Right renal cortex interstitium (tissue), 3 donors: ENCODE results near the gene UROD. TPM values are rescaled to one million over a fixed set of nuclear protein-coding genes. Genes with fewer than 3 reads are reported as not detected.
"Not testable (repeated sequence)": the region's sequence is repeated elsewhere in the genome, so short reads cannot be mapped to it uniquely, and the experiment has no call there.

Experiments used
- DNase-seq, 3 donors: peaks; one replicate each; pipeline ENCODE4 v3.0.0-alpha.2; 2013; ENCODE audit warnings: low read depth in 3 of 3, low spot score in 2 of 3
- polyA plus RNA-seq, 3 donors: library from polyadenylated mRNA; unstranded; fragments of 120-200 nt; gene quantifications; one replicate each; pipeline ENCODE4 v1.2.1, GENCODE V29; 2013; ENCODE audit not compliant: insufficient read length in 3 of 3

Gene UROD
- polyA plus RNA-seq, result 100 to 1,000 TPM; 107 to 112 (median 108) TPM

DNA sequence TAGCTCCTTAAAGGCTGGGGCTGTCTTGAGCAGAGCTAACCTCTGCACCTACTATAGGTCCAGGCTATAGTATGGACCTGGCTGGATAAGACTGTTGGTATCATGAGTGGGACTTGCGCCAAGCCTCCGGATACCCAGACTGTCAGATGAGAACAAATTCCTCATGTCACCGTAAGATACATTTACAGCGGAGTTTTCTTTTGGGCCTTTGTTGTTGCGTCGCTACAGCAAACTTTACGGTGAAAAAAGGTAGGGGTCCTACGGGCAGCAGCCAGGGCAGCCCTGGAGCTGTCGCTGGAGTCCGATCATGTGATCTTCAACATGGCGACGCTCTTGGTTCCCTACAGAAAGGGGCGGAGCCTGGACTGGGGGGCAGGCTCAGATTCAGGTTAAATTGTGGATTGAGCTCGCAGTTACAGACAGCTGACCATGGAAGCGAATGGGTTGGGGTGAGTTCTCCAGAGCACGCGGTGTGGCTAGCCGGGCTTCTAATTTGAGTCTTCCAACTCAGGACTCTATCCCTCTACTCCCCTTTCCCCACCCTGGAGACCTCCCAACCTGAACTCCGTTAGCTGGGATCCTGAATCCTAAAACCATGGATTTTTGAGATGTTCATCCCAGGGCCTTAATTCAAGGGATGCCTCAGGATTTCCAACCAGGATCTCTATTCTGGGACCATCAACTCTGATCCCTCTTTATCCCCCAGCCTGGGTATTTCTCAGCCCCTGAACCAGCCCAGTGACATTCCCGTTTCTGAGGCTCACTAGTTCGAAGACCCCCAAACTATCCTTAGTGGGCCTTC is at the start of gene UROD:
TSS of gene UROD (plus strand) at position 418 of the 802 bp plus-strand sequence. CDS start at position 430, 12 bp downstream.
- peak; percentile 85 to 92 (median 90) for DNase-seq

DNA sequence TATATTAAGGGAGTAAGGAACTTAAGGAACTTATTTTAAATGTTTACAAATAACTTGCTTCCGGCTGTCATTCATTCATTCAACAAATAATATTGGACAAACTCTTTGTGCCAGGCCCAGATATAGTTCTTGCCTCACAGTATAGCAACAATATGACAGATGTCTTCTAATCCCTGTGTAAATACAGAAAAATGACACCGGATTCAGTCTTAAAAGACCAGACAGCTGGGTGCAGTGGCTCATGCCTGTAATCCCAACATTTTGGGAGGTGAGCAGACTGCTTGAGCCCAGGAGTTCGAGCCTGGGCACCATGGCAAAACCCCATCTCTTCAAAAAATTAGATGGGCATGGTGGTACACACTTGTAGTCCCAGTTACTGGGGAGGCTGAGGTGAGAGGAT is 49.3 kb upstream of the UROD start:
- no peak for DNase-seq

DNA sequence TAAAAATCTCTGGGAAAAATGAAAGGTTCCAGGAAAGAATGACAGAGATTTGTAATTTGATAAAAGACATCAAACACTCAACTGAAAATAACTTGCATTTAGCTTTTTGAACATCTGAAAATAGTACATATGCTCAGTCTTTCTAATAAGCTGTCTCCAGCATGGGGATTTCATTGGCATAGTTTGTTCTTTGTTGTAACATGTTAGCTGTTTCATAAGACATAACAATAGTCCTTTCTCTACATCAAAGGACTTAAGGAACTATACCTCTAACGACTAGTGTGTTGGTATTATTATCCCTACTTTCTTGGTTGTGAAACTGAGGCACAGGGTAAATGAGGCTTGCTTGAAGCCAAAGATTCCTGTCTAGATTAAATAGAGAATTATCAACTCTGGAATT is 47.7 kb upstream of the UROD start:
- no peak for DNase-seq

DNA sequence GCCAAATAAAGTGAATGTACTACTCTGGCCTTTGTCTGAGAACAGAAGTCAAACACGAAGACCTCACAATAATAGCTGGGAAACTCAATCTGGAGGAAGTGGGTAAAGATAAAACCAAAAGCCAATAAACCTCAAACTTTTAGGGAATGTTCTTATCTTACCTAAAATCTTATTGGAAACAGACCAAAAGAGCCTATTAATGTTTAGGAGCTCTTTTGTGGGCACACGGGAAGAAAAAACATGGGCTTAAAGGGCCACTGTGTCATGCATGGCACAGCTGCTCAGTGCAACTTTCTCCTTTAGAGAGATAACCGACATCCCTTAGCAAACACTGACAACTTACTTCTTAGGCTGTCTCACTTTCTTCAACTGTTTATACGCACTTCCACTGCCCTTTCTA is 41.7 kb upstream of the UROD start:
- DNase-seq, result no peak

DNA sequence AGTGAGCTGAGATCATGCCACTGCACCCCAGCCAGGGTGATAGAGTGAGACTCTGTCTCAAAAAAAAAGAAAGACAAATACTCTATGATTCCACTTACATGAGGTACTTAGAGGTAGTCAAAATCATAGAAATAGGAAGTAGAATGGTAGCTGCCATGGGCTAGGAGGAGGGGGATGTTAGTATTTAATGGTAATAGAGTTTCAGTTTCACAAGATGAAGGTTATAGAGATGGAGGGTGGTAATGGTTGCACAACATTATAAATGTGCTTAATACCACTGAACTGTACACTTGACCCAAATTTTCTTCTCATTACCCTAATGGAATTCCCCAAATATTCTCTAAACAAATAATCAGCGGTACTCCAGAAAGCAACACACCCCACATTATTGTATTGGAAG is 38.4 kb upstream of the UROD start:
- DNase-seq, result no peak

DNA sequence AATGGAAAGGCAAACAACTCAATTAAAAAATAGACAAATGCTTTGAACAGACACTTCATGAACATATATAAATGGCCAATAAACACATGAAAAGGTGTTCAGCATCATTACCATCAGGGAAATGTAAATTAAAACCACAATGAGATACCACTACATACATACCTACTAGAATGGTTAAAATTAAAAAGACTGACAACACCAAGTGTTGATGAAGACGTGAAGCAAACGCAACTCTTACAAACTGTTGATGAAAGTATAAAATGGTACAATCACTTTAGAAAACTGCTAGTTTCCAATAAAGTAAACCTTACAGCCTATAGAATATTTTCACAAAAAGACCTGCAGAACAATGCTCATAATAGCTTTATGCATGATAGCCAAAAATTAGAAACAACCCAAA is 35.8 kb upstream of the UROD start:
- DNase-seq, result no peak

DNA sequence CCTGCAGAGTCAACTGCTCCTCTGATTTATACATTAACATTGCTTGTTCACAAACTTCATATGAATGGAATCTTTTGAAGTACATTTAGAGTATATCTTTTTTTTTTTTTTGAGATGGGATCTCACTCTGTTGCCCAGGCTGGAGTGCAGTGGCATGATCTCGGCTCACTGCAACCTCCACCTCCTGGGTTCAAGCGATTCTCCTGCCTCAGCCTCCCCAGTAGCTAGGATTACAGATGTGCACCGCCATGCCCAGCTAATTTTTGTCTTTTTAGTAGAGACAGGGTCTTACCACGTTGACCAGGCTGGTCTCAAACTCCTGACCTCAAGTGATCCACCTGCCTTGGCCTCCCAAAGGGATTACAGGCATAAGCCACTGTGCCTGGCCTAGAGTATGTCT is 34.7 kb upstream of the UROD start:
- not testable (repeated sequence) for DNase-seq

DNA sequence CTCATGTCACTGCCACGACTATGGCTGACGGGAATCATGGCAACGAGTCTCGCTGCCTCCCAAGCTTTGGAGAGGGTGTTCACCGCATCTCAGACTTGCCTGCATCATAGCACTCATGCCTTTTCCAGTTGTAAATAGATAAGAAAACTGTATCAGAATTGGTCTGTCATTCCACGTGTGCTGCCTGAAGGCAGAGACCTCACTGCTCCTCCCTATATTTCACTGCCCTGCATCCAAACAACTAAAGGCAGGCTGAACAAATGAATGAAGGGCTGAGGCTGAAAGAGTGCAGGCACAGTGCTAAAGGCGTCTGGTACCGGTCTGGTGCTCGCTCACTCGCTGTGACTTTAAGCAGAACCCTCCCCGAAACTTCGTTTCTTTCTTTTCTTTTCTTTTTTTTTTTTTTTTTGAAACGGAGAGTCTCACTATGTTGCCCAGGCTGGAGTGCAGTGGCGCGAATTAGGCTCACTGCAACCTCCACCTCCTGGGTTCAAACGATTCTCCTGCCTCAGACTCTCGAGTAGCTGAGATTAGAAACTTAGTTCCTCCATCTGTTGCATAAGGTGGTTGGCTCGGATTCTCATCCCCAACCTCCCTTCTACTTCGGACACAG is 26.2 kb upstream of the UROD start:
- DNase-seq, result no peak

DNA sequence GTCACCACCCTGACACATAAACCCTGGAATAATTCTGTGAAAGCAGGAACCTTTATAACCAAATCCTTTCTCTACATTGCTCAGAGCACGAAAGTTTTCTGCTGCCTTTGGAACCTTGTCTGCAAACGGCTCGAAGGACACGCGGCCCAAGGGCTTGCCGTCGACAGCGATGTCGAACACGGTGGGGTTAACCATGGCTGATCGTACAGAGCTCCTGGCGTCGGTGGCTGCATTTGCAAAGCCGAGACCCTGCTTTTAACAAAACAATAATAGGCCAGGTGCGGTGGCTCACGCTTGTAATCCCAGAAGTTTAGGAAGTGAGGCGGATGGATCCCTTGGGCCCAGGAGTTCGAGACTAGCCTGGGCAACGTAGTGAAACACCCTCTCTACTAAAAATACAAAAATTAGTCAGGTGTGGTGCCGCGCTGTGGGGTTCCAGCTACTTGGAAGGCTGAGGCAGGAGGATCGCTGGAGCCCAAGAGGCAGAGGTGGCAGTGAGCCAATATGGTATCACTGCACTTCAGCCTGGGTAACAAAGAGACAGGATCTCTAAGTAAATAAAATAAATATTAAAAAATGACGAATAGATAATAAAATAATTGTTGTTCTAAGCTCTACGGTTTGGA is 23.4 kb upstream of the UROD start:
- no peak for DNase-seq

DNA sequence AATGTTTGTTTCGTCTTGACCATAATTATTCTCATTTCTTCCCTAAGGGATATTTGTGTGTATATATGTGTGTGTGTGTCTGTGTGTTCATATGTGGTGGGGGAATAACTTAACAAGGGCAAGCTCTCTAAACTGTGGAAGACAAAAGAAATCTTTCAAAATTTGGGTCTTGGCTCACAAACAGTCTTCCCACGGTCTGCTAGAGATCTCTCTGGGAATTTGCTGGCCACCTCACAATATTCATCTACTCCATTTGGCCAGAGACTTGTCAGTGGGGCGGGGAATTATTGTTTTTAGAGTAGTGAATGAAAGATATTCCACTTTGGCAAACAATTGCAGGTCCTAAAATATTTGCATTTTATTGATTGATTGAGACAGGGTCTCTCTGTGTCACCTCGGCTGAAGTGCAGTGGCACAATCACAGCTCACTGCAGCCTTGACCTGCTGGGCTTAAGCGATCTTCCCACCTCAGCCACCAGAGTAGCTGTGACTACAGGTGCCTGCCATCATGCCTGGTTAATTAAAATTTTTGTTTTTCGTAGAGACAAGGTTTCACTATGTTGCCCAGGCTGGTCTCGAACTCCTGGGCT is 17.6 kb upstream of the UROD start:
- DNase-seq, result no peak

DNA sequence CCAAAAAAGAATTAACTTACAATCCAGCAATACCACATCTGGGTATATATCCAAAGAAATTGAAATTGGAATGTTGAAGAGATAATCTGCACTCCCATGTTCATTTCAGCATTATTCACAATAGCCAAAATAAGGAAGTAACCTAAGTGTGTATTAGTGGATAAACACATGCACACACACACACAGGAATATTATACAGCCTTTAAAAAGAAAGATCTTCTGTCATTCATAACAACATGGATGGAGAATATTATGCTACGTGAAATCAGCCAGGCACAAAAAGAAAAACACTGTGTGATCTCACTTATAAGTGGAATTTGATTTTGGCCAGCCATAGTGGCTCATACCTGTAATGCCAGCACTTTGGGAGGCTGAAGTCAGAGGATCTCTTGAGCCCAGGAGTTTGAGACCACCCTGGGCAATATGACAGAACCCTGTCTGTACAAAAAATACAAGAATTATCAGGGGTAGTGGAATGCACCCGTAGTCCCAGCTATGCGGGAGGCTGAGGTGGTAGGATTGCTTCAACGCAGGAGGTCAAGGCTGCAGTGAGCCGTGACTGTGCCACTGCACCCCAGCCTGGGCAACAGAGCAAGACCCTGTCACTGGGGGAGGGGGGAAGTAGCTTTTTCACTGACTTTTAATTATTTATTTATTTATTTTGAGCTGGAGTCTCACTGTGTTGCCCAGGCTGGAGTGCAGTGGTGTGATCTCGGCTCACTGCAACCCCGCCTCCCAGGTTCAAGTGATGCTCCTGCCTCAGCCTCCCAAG is 16.4 kb upstream of the UROD start:
- no peak for DNase-seq

DNA sequence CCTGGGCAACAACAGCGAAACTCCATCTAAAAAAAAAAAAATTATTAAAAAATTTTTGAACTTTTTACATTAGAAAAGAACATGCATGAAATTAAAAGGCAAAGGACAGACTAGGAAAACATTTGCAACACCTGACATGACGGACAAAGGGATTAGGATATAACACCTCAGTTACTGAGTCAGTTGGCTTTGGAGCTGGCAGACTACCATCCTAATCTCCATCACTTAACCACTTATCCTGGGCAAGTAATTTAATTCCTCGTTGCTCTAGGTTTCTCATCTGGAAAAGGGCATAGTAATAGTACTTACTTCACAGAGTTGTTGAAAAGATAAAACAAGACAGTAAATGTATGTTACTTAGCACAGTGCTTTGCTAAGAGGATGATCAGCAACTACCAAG is 12.8 kb upstream of the UROD start:
- no peak for DNase-seq

DNA sequence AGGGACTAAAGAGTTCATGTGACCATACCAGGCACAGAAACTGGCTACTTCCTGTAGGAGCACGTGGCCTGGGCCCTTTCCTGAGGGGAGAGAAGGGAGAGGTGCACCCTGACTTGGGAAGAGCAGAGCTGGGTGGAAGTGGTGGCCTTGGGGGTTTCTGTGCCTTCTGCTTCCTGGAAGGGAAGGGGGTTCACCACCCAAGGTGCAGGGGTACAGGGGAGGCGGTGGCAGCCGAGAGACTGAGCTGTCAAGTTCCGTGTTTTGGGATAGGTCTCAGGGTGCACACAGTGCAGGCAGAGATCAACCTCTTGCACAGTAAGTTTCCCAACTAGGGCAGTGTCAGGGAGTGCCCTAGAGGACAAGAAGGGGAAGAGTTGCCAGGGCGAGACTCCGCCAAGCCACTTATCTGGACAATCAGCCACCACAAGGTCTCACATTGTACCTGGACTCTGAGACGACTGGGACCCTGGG is 11.0 kb upstream of the UROD start:
- no peak for DNase-seq

DNA sequence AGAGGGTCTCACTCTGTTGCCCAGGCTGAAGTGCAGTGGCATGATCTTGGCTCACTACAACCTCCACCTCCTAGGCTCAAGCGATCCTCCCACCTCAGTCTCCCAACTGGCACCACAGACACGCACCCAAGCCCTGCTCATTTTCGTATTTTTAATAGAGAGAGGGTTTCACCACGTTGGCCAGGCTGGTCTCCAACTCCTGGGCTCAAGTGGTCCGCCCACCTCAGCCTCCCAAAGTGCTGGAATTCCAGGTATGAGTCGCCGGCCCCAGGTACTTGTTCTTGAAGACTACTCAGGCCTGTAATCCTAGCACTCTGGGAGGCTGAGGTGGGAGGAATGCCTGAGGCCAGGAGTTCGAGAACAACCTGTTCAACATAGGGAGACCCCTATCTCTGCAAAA is 10.5 kb upstream of the UROD start:
- DNase-seq, result not testable (repeated sequence)

DNA sequence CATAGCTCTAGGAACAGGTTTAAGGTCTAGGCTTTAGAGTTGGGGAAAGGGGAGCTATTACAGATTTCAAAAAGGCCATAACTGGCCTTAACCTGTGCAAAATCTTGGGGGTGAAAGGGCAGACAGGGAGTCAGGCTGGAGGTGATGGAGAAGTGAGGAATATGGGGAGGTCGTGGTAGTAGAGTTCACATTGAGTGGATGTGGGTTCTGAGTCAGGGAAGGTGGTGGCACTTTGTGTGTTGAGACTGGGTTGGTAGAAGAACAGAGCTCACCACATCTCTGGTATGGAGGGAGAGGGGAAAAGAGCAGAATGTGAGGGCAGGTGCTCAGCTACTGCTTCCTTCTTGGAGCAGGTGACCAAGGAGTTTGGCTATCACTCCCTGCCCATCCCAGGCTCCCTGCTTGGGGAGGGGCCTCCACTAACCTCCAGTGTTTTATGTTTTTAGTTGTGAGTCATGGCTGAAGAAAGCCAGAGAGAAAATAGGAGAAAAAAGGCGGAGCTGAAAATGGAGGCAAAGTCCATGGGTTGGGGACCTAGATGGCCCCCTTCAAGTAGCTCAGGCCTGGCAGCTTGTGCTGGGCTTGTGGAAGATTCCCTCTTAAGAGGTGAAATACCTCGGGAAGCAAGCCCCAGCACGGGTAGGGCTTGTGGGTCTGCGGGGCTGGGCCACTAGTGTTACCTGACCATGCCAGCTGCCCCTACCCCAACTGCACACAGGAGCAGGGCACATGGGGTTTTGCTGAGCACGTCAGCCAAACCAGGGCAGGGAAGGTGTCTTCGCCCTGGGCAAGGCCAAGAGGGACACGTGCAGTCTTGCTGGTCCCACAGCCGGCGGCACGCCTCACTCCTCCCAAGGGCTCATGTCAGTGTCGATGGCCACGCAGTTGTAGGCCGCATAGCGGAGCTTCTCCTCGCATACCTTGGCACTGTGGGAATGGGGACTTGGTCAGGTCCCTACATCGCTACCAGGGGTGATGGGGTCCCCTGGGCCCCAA is 9.1 kb upstream of the UROD start:
- DNase-seq, result no peak

DNA sequence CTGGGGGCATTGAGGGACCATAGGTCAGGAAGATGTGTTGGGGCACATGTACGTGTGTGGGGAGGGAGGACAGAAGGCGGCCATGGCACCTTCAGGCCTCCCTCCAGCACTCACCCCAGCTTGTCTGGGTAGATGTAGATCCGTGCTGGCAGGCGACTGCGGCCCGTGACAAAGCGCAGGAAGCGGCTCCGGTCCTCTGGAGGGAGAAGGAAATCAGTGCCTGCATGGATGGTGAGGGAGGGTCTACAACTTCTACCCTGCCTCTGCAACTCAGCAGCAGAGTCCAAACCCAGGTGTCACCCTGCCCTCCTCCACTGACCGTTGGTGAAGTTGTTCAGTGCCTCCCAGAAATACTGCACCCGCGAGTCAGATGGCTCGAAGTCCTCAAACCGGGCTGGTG is 8.3 kb upstream of the UROD start:
- DNase-seq, result no peak

DNA sequence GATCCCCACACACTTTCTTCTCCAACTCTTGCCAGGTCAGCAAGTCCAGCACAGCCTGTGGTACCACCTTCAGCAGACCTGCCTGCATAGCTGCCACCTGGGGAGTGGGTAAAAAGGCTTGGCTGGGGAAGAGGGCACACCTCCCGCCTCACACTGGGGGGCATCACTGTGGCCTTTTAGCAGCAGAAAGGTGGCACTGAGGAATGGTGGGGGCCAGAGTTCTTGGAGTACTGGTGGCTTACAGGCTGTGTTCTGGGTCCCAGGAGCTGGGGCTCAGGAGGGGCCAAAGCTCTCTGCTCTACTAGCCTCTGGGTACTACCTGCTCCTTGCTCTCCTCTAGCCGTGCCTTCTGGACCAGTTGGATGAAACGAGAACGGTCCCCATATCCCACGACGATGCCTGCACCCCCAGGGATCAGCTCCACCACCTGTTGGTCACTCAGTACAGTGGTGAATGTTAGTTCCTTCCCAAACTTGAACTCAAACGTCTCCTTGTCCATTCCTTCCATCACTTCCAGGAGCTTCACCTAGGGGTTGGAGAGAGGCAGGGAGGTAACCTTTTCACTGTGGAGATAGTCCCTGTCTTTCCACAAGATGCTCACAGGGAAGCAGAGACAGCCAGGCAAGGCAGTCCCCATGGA is 7.7 kb upstream of the UROD start:
- no peak for DNase-seq

DNA sequence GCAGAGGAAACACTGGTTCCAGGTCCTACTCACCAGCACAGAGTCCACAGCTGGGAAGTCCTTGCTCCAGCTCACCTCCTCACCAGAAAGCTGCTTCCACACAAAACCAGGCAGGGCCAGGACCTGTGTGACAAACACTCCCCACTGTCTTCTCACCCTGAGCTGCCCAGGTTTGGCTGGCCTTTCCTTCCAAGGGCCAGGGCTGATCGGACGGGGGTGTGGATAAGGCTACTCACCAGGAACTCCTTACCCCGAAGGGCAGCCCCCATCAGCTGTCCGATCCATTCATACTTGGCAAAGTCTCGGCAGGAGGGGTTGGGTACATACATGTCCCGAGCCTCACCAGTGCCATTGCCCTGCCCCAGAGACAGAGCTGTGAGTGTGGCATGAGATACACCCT is 6.3 kb upstream of the UROD start:
- DNase-seq, result no peak

DNA sequence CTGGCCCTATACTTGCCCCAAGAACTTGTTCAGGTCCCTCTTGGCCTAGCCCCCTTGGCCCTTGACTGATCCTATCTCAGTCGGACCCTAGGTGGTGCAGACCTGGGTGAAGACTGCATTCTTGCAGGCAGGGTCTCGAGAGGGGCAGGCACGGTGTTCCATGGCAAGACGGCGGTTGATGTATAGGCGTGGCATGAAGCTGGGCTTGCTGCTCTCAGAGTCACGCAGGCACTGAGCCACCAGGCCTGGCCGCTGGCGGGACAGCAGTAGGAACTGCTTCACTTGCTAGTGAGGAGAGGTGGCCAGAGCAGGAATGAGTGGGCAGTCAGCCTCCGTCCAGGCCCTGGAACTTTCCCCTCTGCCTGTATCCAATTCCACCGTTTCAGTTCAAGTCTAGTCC is 4.7 kb upstream of the UROD start:
- no peak for DNase-seq
